OCI-LY3 (cell line): Measurements from ENCODE around the gene WWC1.

Experiments used
- CTCF ChIP-seq: fragments of 200-600, 300-600 bp; sonication (generic); IDR thresholded peaks from 2 replicates; pipeline ENCODE4 v1.5.1; 2014; ENCODE audit warnings: antibody characterized with exemption, low read length, low read depth
- EZH2phosphoT487 ChIP-seq: fragments of 200-600 bp; shearing (Covaris generic); IDR thresholded peaks from 2 replicates; pipeline ENCODE4 v1.6.1; 2018; ENCODE audit warnings: antibody characterized with exemption, mixed run types, low read depth

DNA sequence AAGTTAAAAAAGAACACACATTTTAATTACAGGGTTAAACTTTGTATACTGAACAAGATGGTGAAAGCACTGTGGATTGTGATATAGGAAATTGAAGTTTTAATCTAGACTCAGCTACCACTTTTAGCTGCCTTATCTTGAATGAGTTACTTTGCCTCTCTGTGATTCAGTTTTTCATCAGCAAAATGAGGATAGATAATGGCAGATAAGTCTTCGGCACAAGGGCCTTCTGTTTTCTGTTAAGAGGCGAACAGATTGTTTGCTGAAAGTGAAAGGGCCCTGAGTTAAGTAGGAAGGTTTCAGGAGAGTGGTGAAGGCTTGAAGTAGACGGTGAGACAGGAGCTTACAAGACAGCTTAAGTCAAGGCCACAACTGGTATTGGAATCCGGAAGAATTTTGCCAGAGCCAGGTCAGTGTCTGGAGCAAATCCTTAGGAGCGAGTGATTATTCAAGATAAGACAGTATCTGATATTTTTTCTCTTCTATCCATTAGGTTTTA is 202.7 kb downstream of the WWC1 start:
- no peak for TF ChIP-seq CTCF
- TF ChIP-seq EZH2phosphoT487: no peak
